Measurements from ENCODE around the gene IGFL3.
A peak's percentile ranks its signal among the peaks of the same experiment; 100 is the strongest.
"Not testable (repeated sequence)": the region's sequence is repeated elsewhere in the genome, so short reads cannot be mapped to it uniquely, and the experiment has no call there.

Gene IGFL3

DNA sequence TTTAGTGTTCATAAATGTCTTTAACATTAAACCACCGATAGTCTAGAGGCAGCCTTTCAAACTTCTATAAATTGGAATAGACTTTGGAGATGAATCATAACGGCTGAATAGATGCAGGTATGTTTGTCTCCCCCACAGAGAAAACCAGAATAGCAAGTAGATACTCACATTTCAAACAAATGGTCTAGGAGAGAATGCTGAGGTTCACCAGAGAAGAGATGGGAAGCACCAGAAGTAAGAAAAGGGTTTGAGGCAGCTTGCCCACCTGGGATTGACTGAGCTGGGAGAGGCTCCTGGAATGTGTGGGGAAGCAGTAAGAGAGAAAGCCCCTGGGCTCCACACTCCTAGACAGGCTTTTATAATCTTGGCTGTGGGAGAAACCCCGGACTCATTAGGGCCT, 6.4 kb downstream of the IGFL3 start:
- no peak for DNase-seq

DNA sequence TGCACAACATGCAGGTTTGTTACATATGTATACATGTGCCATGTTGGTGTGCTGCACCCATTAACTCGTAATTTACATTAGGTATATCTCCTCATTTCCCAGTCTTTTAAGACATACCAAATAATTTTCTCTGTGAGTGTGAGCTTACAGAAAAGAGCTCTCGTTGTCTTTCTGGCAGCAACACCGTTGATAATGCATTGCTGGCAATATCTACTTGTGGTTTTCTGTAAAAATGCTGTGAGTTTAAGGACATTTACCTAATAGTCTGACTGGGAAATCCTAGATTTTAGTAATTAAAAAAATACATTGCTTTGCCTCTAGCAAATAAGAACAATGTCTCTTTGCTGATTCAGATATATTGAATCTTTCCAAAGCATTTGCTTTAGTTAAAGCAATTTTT, 8.4 kb downstream of the IGFL3 start:
- DNase-seq = no peak

DNA sequence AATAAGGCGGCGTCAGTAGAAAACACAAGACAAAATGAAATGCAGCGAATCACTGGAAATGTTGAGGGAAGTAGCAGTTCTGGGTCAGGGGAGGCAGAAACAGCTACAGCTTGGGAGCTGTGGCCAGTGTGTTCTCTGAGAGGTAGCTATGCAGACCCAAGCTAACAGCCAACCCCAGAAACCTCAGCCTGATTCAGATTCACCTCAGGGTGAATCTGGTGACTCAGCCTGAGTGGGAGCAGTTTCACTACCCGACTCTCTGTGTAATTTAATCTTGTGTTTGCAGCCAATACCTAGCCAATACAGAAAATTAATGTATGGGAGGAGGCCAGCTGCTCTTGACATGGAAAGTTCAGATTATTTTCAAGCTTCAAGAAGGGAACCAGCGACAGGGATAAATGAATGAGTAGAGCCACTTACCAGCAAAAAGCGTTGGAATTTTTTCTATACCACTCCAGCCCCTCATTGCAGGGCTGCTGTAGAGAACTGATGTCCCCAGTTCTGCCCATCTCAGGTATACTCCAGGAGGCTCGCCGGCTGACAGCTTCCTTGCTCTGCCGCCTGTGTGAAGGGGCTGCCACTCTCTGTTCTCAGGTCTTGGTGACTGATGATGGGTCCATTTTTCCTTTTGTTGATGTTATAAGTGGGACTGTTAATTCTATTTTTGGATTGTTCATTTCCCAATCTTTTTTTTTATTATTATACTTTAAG, 8.9 kb downstream of the IGFL3 start:
- no peak for DNase-seq

DNA sequence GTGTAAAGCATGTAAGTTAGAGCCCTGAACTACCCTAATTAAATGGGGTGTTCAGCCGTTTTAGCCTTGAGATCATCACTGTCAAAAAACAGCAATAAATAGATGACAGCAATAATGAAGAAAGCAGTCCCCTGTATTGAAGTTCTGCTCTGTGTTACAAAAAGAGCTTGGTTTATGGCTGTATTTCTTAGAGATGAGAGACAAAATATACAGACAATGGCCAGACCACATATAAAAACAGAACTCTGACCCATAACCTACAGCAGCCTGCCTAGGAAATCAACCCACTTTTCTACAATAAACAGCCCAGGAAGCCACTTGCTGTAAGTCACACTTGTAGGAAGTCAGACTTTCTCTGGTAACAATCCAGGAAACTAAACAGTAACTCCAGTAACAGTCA, 10.8 kb downstream of the IGFL3 start:
- no peak for DNase-seq

DNA sequence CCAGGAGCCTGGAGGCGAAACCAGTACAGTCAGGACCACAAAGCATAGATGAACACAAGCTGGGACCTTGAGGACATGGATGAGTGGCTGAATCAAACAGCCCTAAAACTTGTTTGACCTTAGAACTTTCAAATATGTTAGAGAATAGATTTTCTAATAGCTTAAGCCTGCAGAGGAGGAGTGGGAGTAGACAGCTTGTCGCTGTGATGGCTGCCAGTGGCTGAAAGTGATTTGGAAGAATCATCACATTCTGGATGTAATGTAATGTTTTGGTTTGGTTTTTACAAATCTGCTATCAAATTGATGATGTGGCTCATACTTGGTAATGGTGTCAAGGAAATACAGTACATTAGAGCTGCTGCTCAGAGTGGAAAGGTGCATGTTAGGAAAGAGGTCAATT, 12.0 kb downstream of the IGFL3 start:
- no peak for DNase-seq

DNA sequence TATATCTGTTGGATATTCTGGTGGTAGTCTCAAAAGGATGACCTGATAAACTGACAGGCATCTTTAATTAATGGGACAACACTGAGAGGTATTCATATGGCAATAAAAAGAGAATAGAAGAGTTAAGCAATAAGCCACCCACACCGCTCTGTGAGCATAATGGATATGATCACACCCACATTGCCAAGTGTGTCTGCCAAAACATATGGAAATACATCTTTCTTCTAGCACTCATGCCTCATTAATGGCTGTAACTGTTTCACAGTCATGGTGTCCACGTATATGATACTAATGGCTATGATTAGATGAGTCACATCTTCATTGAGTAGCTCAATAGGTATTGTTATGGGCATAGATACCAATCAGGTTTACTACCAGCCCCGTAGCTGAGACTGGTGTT, 13.1 kb downstream of the IGFL3 start:
- no peak for DNase-seq

DNA sequence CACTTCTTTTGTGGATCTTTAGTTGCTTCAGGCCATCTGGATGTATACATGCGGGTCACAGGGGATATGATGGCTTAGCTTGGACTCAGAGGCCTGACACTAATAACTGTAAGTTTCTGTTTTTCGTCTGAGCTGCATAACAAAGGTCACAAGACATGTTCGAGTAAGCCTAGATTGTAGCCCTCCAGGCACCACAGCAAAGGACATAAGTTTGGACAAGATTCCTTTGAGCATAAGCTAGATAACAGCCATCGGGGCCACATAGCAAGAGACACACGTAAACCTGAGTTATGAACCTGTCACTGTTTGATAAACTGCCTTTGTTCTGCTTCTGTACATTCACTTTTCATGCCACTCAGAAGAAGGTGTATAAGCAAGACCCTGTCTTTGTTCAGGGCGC, 14.6 kb downstream of the IGFL3 start:
- DNase-seq = no peak

DNA sequence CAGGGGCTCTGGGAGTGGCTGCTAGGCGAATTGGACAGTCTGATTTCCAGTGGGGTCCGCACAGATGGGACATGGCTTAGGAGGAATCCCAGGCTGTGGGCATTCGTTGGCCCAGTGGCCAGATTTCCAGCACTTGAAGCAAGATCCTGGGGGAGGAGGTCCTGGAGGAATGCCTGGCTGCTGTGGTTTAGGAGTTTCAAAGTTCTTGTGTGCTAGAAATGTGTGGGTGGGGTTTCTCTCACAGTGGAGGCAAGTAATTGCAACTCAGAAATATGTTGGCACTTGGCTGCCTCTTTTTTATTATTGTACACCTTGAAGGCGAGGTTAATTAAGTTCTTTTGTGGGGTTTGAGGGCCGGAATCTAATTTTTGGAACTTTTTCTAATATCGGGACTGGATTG, 17.1 kb downstream of the IGFL3 start:
- DNase-seq = no peak

DNA sequence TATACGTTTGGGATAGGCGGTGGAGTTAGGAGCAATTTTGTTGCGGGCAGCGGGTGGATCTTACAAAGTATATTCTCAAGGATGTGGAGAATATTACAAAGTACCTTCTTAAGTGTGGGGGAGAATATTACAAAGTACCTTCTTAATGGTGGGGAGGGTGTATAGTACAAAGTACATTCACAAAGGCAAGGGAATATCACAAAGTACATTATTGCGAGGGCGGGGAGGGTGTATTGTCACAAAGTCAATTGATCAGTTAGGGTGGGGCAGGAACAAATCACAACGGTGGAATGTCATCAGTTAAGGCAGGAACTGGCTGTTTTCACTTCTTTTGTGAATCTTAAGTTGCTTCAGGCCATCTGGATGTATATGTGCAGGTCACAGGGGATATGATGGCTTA, 22.2 kb downstream of the IGFL3 start:
- DNase-seq = not testable (repeated sequence)

DNA sequence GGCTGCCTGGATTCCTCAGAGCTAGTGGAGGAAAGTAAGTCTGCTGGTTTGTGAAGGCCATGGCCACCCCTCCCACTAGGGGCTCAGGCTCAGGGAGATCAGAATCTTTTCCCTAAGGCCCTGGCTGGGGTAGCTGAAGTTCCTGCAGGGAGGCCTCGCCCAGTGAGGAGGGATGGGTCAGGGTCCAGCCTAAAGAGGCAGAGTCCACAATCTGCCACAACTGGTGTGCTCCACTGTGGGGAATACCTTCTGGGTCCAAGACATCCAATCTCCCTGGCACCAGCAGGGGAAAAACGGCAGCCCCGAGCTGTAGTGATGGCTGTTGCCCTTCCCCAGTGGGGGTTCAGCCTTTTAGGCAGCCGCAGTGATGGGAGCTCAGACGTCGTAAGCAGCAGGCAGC, 23.2 kb downstream of the IGFL3 start:
- DNase-seq = no peak

DNA sequence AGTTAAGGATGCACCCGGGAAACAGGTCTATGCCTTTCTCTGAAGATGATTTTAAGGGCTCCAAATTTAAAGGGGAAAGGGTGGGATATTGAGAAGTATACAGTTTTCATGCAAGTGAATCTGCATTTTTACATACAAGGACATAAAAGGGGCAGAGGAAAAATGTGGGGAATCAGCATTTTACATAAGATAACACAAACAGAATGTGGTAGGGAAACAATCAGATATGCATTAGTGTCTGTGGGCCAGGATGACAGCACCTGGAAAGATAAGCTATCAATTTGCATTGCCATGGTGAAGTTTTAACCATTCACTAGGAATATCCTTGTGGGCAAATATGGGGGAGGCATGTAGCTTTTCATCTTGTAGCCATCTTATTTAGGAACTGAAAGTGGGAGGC, 24.1 kb downstream of the IGFL3 start:
- DNase-seq = no peak

DNA sequence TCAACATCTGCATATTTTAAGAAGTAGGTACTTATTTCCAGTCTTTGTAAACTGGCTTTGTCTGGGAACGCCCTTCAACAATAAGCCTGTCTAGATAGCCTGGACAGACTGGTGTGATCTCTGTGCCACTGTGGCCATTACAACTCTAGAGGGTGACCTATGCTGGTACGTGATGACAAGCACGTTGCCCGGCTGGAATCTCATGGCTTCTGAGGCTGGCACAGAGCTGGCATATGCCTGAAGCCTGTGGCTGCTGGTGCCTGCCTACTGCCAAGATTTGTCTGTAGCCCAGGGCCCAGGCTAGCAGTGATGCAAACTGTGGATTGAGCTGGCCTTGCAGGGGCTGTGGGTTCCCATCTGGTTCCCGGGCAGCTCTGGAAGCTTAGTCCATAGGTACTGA, 34.0 kb downstream of the IGFL3 start:
- DNase-seq = no peak

DNA sequence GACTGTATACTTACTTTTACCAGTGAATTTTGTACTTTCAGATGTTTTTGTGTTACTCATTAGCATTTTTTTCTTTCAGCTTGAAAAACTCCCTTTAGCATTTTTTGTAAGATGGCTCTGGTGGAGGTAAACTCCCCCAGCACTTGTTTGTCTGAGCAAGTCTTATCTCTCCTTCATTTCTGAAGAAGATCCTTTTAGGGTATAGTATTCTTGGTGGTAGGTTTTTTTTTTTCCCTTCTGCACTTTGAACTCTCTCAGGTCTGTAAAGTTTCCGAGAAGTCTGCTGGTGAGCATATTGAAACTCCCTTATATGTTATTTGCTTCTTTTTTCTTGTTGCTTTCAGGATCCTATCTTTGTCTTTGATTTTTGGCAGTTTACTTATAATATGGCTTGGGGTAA, 35.1 kb downstream of the IGFL3 start:
- no peak for DNase-seq

DNA sequence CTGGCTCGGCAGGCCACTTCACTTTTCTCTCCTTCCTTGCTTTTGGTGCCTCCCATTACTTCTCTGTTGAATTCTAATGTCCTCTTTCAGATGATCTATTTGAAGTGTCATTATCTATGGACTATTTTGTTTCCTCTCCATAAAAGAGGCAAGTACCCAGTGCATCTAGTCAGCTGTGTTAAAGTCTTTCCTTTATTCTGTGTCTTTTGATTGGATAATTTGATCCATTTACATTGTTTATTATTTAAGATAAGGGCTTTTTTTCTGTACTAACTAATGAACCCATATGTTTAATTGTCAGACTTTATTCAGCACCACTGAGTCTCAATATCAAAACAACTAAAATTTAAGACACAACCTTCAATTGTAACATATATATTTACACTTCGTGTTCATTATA, 36.4 kb downstream of the IGFL3 start:
- DNase-seq = no peak

DNA sequence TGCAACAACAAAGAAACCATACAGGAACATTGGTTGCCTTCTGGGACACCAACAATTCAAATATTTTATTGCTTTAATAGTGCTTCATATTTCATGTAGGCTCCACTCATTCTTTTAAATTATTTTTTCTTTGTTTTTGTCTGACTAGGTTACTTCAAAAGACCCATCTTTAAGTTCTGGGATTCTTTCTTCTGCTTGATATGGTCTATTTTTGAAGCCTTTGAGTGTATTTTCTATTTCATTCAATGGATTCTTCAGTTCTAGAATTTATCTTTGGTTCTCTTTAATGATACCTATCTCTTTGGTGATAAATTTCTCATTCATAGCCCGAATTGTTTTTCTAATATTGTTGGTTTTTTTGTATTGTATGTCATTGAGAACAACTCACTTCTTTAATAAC, 38.6 kb downstream of the IGFL3 start:
- DNase-seq = no peak

DNA sequence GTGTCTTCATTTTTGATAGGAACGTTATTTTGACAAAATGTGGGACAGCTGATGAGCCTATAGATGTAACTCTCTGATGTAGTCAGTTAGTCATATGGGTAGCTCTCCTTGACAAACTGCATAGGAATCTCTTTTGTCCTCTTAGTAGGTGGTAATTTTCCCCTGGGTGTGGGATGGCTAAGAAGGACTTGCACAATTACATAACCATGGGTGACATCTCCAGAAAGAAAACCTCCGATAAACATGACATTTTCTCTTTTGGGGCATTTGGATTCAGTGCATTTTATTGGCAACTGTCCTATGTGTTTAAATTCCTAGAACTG, 41.8 kb downstream of the IGFL3 start:
- DNase-seq = no peak

DNA sequence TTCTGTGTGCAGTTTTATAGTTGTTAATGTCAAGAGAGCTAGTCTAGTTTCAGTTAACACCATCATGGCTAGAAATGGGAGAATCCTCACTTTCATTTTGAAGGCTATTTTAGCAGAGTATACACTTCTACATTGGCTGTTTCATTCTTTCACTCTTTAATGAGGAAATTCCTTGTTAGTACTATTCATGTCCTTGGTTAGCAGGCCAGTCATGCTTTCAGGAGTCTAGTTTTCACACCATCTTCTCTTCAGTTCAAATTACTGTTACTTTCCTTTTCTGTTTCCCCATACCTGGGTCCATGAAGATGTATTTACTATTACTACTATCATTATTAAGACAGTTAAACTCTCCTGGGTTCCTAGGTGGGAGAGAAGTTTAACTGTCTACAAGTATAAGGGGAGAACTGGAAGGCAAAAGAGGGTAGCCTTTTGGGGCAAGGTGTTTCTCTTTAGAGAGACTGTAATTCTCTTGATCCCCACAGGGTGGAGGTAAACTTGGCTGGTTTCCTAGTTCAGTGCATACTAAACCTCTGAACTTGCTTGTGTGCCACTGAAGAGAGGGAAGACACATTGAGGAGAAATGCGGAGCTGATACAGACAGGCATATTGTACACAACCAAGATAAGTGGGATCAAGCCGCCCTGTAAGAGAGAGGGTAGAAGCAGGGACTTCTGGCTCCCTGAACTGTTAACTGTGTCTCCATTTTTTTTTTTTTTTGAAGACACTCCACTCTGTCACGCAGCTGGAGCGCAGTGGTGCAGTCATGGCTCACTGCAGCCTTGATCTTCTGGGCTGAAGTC, 42.4 kb downstream of the IGFL3 start:
- peak; percentile 49 for DNase-seq

DNA sequence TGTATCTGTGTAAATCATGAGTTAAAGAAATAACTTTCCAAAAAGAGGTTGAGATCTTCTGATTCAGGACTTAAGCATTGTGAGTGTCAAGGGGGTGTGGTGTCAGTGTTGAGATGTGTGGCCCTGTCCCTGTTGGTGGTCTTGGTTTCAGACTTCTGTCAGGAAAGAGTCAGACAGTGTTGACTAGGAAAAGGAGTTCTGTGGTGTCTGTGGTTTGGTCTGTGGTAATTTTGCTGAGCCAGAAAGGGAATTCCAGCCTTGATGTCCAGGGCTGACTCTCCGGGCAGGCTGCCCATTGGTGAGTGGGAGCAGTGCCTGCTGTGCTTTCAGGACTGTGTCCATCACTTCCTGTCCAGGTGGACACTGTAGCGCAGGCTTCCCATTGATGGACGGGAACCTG, 43.9 kb downstream of the IGFL3 start:
- DNase-seq = no peak

DNA sequence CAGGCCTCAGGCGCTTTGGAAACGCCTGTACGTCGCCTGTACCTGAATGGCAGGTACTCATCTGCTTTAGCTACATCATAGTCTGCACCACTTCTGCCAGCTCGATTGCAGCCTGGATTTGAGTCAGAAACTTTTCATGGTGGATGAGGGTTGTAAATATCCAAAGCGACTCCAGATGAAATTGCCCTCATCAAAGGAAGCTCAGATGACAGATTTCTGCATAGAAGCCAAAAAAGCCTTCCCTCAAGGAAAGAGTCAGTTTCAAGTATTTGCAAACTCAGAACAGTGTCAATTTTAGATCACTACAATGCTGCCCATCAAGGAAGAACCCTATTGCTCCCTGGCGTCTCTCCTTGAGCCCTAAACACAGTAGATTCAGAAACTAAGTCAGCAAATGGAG, 44.9 kb downstream of the IGFL3 start:
- DNase-seq = no peak

DNA sequence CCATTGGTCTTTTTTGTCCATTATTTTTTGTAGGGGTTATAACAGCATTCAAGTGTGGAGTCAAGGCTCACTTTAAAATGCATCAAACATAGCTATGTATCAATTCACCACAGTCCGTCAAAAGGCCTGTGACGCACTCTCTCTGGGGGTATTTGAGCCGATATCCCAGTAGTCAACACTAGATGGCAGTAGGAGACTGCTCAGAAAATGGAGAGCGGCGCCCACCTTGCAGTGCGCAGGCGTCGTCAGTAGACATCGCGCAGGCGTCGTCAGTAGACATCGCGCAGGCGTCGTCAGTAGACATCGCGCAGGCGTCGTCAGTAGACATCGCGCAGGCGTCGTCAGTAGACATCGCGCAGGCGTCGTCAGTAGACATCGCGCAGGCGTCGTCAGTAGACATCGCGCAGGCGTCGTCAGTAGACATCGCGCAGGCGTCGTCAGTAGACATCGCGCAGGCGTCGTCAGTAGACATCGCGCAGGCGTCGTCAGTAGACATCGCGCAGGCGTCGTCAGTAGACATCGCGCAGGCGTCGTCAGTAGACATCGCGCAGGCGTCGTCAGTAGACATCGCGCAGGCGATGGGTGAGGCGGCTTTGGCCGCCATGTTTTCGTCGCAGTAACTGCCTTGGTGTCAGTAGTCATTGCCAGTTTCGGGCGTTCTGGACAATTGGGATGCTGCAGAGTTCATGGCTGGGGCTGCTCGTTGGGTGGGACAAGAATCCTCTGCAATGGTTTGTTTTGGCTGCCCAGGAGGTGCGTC, 45.7 kb downstream of the IGFL3 start:
- DNase-seq = peak; percentile 57

DNA sequence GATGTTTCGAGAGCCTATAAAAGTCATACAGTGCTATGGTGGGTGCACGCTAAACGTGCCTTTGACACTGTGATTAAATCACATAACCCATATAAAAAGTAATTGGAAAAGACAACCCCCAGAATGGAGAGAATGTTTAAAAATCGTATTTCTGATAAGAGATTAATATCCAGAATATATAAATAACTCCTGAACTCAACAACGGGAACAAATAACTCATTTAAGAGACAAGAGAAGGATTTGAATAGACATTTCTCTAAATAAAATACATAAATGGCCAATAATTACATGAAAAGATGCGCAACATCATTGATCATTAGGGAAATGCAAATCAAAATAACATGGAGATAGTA, 46.7 kb downstream of the IGFL3 start:
- DNase-seq = no peak

DNA sequence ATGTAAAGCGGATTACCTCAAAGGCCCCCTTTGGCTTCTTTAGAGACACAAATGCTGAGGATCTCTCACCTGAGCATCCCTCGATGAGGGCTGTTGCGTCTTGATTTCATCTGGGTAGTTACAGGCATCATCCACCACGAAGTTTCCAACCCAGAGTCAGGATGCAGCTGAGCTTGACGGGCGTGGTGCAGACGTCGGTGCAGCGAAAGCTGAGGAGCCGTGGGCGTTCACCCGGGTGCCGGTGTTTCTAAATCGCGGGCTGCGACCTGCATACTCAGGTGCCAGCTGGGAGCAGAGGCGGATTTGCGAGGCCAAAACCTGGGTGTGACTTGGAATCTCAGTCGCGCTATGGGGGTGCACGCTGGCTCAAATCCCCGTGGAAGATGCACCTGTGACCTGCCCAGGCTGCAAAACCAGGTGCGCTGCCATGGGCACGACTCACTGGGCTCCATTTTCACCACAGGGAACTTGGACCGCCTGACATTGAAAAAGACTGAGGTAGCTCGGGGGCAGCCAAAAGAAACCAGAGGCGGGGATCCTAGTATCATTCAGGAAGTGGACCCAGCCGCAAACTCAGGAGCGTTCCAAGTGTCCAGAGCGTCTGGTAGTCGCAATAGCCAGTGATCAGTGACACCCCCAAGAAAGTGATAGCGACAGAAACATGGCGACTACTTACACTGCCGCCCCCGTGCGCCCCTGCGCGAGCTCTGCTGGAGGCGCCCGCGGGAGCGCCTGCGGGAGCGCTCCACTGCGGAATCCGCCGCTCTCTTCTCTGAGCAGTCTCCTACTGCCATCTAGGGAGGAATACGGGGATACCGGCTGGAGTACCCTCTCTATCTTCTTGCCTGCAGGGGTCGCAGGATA, 47.3 kb downstream of the IGFL3 start:
- DNase-seq = peak; percentile 91
